GM21360 (cell line): Measurements from ENCODE around the gene CEMIP2.
"Not testable (repeated sequence)": the region's sequence is repeated elsewhere in the genome, so short reads cannot be mapped to it uniquely, and the experiment has no call there.

ENCODE experiments used
- ATAC-seq: cut with Tn5 transposase; IDR thresholded peaks from one replicate; pipeline ENCODE4 v1.9.1; 2021; ENCODE audit warnings: mild to moderate bottlenecking, moderate library complexity; ENCODE audit not compliant: unreplicated experiment

The CEMIP2 gene

DNA sequence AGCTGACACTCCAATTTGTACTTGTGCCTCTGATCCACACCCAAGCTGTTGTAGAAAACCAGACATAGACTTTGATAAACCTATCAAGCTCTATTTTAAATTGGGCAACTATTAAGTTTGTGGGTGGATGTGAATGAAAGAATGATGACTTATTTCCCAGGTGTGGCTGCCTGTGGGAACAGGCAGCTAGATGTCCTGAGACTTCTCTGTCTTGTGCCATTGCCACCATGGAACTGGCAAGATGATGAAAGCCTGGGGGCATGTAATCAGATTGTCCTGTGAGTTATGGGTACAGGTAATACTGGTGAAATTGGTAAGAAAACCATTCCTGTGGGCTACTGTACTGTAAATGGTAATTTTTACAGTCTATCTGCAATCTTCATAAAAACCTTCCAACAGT lies 57.5 kb downstream of the CEMIP2 start:
- ATAC-seq: no peak

DNA sequence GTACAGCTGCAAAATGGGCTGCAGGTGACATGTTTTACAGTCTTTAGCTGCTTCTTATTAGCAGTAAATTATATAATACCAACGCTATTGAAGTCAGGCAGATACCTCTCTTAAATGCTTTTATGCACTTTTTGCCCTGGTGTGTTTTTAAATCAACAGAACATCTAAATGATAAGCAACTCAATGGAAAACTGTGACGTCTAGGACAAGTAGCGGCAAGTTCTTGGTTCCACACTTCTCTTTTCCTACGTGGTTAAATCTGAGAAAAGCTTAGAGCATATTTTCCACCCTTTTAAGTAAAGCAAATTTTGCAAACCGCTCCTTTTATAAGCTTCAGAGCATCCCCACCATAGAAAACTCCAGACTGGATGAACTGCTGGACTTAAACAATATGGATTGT lies 58.1 kb downstream of the CEMIP2 start:
- no peak for ATAC-seq

DNA sequence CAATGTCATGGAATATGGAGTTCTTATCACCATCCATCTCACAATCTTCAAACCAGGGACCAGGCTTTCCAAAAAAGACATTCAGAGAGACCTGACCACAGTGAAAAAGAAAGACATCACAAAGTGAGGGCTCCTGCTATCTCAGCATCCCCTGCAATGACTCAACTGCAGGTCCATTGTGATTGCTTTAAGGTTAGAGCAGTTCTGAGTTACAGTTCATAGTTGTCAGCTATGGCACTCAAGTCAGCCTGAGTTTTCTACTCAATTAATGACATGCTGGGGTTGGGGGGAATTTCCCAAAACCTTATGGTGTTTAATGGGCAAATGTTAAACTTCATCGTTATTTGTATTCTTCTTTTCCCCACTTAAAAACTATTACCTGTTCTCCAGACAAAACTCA lies 58.9 kb downstream of the CEMIP2 start:
- no peak for ATAC-seq

DNA sequence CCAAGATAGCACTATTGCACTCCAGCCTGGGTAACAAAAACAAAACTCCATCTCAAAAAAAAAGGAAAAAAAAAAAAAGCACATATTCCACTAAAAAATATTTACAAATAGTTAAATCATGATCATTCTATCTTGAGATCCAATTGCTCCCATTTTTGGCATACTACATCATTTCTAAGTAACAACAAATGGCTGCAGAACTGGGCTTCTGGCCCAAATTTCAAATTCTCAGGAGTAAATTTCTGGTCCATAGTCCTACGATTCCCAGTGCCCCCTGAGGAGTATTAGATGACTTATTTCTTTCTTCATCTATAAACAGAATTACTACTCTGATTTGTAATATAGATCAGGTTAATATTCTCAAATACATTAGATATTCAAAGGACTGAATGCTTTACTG lies 62.1 kb downstream of the CEMIP2 start:
- ATAC-seq: no peak

DNA sequence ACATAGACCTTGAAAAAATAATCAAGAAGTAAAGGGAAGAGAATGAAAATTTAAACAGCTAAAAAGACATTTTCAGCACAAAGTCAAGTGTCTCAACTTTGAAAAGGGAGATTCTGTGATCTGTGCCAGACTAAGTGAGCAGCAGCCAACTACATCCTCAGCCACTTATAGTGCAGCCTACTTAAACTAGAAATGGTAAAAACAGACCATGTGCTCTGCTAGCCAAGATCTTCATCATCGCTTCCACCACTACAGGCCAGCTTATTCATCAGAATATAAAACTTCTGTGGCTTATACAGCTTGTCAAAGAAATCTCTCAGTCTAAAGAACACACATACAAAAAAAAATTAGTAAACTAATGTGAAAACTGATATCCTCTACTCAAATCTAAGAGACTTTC lies 63.5 kb downstream of the CEMIP2 start:
- ATAC-seq: no peak

DNA sequence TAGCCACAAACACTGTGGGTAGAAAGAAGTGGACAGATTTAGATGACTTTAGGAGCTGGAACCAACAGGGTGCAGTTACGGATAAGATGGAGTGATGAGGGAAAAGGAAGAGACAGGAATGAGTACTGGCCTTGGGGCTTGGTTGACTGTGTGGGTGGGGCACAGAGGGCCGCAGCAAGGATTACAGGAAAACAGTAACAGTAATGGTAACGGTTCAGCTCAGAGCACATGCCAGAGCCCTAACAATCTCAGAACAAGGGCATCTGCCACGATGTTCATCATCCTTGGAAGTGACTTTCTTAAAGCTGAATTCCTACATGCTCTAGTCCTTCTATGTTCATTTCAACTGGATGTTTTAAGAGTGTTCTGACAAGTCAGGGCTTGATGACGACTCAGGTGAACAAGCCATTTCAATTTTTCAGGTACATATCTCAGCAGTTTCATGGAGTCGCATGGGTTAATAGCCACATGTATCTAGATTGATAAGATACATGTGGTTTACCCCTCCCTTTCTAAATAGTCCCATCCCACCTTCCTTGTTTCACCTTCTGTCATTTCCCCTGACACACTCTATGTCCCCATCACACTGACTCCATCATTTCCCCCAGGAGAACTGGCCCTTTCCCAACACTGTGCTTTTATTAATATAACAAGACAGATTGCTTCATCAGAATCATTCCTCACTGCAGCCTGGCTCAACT lies 65.0 kb downstream of the CEMIP2 start:
- ATAC-seq: no peak

DNA sequence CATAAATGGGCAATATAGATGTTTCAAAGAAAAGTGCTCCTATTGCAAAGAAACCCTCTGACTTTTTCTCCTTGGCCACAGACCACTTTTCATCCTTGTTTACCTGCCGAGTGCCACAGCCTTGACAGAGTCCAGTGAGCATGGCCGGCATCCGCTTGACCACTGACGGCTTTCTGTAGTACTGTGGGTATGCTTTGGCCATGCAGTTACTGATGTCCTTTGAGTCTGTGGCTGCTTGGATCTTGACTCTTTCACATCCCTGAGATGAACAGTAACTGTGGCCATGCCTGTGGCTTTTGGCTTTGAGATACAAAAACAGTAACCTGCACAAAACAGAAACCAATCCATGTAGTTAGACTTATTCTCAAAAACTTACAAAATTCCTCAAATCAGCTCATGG lies 70.4 kb downstream of the CEMIP2 start:
- ATAC-seq: no peak

DNA sequence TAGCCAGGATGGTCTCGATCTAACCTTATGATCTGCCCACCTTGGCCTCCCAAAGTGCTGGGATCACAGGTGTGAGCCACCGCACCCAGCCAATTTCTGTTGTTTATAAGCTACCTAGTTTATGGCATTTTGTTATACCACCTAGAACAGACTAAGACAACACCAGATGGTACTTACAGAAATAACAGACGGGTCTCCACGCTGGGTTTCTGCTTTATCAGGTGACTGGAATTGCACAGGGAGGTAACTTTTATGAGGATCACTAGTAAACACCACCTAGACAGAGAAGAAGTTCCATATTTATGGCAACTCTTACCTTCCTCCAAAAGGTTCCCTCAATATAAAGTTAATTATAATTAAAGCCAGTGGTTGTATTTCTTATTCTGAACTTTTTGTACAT lies 74.0 kb downstream of the CEMIP2 start:
- no peak for ATAC-seq

DNA sequence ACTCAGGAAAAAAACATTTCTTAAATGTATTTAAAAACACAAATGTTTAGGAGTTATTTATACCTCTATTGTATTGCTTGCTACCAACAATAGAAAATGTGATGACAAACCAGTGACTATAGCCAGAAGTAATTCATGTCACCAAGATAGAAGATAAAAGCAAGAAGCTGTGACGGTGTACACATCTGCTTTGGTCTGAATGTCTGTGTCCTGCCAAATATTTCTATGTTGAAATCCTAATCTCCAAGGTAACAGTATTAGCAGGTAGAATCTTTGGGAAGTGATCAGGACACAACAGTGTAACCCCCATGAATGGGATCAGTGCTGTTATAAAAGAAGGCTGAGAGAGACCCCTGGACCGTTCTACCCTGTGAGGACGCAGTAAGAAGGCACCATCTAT lies 74.7 kb downstream of the CEMIP2 start:
- ATAC-seq: no peak

DNA sequence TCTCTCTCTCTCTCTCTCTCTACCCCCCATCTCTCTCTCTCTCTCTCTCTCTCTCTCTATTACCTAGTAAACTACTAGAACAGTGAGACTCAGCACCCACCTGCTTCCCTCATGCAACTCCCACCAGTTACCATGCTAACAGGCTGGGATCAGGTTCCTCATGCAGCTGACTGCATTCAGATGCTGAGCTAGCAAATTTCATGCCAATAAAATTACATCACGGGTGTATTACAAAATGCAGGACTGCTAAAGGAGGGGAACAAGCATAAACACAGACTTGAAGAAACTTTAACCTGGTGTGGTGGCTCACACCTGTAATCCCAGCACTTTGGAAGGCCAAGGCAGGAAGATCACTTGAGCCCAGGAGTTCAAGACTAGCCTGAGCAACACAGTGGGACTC lies 76.0 kb downstream of the CEMIP2 start:
- no peak for ATAC-seq

DNA sequence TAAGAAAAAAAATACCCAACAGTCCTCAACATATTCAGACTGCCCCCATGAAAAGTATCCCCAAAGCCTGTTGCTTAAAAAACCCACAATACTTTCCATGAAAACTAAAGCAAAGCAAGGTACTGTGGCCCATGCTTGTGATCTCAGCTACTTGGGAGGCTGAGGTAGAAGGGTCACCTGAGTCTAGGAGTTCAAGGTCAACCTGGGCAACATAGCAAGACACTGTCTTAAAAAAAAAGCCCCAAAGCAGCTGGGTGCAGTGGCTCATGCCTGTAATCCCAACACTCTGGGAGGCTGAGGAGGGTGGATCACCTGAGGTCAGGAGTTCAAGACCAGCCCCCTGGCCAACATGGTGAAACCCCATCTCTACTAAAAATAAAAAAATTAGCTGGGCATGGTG lies 76.7 kb downstream of the CEMIP2 start:
- not testable (repeated sequence) for ATAC-seq

DNA sequence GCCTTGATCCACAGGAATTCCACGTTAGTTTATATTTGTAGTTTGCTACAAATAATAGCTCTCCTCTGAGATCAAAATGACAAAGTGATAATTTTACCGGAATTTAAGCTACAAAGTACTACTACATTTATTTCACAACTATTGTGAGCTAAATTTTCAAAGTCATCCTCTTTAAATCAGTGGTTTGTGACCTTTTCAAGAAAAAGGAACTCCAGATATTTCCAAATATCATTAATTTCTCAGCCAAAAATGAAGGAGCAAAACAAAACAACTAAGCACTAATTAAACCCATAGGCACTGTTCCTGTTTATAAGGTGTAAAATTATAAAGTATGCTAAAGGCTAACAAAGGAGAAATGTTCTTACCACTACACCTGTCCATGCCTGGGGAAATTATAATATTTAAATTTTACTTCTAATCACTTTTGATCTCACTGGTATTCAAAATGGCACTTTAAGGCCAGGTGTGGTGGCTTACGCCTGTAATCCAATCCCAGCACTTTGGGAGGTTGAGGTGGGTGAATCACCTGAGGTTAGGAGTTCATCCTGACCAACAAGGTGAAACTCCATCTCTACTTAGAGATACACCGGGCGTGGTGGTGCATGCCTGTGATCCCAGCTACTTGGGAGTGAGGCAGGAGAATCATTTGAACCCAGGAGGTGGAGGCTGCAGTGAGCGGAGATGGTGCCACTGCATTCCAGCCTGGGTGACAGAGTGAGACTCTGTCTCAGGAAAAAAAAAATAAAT lies 77.5 kb downstream of the CEMIP2 start:
- ATAC-seq: no peak

DNA sequence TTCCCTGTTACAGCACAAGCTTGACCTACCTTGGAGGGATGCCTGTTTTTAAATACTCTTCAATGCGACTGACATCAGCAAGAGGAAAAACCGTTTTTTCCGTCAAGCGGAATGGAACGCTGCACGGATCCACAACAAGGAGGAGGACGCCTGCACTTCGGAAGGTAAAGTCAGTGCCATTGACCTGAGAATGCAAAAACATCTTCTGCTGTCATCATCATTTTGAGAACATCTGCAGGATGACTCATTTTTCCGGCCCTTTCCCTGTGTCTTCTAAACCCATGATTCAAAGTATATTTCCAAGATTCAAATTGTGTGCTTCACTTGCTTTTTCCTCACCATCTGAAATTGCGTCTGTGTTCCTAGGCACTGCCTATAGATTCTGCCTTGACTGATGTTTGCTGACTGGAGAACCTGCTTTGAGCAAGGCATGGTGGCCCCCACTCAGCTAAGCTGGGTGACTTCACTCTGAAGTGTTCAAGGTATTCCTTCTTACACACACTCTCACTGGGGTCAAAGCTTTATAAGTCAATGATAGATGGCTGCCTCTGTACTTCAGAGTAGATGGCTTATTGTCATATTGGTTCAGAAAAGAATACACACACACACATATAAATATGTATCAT lies 78.1 kb downstream of the CEMIP2 start:
- no peak for ATAC-seq

DNA sequence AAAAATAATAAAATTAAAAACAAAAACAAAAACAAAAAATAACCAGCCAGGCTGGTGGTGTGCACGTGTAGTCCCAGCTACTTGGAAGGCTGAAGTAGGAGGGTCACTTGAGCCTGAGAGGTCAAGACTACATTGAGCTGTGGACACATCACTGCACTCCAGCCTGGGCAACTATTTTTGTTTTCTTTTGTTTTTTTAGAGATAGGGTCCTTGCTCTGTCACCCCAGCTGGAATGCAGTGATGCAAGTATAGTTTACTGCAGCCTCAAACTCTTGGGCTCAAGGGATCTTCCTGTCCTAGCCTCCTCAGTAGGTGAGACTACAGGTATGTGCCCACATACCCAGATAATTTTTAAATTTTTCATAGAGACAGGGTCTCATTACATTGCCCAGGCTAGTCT lies 80.6 kb downstream of the CEMIP2 start:
- no peak for ATAC-seq

DNA sequence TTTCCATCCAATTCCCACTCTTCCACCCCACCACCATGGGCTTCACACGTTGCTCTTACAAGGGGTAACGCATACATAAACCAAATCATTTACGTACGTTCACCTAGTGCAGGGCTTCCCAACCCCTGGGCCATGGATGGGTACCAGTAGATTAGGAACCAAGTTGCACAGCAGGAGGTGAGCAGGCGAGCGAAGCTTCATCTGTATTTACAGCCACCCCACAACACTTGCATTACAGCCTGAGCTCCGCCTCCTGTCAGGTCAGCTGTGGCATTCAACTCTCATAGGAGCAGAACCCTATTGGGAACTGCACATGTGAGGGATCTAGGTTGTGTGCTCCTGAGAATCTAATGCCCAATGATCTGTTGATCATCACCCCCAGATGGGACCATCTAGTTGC lies 82.3 kb downstream of the CEMIP2 start:
- ATAC-seq: no peak

DNA sequence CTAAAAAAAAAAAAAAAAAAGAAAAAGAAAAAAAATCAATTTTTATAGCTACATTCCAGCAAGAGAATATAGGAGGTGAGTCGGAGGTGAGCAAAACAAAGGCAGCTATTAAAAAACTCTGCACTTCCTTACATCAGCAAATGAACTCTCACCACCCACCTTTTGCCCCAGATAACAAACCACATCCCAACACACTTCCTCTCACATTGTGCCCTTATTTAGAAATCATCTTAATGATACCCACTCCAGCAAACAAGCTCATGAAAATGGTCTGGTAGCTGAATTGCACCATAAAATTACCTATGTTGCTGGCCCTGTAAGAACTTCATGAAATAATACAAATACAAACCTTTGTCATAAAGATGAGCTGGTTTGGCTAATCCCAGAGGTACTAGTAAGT lies 82.9 kb downstream of the CEMIP2 start:
- no peak for ATAC-seq

DNA sequence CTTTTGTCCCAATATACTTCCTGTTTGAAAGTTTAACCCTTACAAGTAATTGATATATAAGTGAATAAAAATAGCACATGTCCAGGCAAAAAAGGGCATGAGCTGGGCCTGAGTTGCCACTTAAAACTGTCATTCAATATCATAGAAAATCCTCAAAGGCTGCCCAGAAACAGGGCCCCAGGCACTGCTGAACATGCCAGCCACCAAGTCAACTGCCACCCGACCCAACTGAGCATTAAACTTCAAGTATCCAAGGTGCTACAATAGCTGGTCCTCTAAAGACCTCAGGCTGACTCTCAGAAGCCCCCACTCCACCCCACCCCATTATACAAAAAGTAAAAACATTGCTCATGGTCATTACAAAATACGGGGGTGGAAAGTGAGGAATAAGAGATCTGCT lies 83.7 kb downstream of the CEMIP2 start:
- no peak for ATAC-seq

DNA sequence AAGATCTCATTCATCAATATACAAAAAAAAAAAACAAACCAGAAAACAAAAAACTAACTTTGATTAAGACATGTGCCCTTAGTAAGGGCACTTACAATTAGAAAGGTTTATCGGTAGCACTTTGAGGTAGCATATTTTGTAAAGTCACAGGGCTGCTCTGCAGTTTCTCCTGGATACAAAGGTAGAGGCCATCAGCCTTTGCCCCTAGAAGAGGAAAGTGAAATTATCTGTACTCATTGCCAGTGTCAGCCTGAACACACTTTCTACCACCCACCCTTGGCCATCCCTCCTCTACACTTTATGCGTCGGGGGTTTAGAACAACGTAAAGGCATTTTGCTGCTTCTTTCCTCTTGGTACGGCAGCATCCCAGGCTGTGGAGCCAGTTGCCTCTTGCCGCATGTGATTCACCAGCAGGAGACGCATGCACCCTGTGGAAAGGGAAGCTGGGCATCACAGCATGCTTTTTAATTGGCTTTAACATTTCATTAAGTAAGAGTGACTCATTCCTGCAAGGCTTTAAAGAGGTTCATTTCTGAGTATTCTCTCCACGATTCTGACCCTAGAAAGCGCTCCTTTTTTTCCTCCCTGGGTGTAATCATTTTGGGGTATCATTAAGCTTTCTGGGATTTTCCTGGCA lies 84.6 kb downstream of the CEMIP2 start:
- ATAC-seq: no peak

DNA sequence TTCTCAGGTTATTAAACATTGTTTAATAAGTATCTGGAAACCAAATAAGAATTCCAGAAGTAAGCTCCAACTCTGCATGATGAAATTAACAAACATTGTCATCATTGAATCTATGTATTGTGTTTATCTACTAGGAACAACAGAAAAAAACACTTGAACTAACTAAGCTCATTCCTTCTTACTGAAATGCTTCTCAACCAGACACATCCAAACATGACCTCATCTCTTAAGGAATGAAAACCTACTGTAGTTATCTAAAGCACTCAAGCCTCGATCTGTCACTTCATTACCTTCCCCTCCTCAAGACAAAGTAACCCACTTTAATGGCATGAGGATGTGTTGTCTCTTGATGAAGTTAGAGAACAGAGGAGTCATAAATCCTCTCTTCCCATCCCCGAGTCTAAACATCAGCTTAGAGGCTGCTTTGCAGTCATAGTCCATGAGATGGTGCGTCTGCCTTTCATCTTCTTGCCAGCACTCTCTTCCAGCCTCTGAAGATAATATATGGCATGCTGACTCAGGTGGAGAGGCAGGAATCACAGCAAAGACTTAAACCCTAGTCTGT lies 86.5 kb downstream of the CEMIP2 start:
- ATAC-seq: no peak

DNA sequence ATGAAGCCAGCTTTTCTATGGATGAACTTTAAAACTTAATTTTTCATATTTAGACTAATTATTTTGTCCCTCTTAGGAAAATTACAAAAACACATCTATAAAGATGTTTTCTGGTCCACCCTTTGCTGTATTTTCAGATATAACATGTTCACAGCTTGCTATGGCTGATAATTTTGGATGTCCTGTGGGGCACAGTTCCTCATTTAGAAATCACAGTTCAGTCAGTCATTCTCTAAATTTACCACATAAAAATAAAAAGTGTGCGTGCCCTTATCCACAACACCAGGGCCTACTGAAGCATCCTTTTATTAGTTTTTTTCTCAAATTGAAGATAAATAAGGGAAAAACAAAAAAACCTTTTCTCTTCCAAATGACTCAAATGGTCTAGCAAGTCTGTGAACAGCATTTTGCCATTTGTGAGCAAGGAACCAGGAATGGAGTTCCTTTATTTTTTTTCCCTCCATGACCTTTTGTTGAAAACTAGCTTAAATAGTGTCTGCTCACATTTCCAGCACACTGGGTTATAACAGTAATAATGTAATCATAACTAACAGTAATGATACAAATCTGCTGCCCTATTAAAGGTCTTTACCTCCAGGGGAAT lies 87.1 kb downstream of the CEMIP2 start:
- no peak for ATAC-seq
